ENCODE measurements around the gene GNLY. TPM values are rescaled to one million over a fixed set of nuclear protein-coding genes. Genes with fewer than 3 reads are reported as not detected.

The GNLY gene
- total and polyA plus RNA-seq, 2 of the 4 experiments (the other 2 are of a cell fraction): not detected

DNA sequence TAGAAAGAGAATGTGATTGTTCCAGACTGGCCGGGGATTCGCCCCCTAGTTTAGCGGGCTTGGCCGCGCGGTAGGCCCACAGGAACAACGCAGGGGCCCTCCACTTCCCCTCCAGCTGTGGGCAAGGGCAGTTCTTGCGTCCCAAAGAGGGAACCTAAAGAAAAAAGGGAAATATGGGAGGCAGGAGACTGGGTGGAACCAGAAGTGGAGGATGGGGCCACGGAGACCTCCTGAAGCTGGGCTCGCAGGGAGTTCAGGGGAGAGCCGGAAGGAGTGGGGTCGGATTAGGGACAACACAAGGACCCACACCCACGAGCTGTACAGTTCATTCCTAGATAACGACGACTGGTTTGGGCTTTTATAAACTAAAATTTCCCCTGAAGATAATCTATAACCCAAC, 18.2 kb downstream of the GNLY start:
- H3K36me3 ChIP-seq (ENCODE audit: control insufficient read depth, insufficient read depth, low read length): no peaks in the 10 kb centered on the region
- H3K18ac ChIP-seq (ENCODE audit: low read depth, low read length): no peak overlapping the region
- no peaks in the 10 kb centered on the region for H3K9me1 ChIP-seq (ENCODE audit: insufficient read depth, low read length)
- dilution Hi-C loops (cut with HindIII; ENCODE audit: low sequenced_read_pairs, unreplicated experiment) (no loop called here), in situ Hi-C loops (cut with MboI; ENCODE audit: low sequenced_read_pairs) (no loop called here), intact Hi-C loops (cut with micrococcal nuclease) (no loop called here)
- H3K9me3 ChIP-seq (ENCODE audit: control insufficient read depth, insufficient read depth, low read length): no peaks in the 10 kb centered on the region
- H3K27ac ChIP-seq (ENCODE audit: insufficient read depth, low read length): no peak overlapping the region
- peaks cover 3% of the 10 kb centered on the region for H3K27me3 ChIP-seq (ENCODE audit: control insufficient read depth, insufficient read depth, low read length)
- H3K4me1 ChIP-seq (ENCODE audit: control insufficient read depth, insufficient read depth, low read length): peaks cover 4% of the 10 kb centered on the region; the same call in 1 of the 2 replicates
- H2BK15ac ChIP-seq (ENCODE audit: low read depth, low read length): no peak overlapping the region
- H2AK9ac ChIP-seq (replicated peaks; ENCODE audit: low read depth, low read length, poor library complexity): no peak overlapping the region
- H4K8ac ChIP-seq (ENCODE audit: low read depth in 2 of 2, low read length in 2 of 2): no peak overlapping the region
- H3K23ac ChIP-seq (ENCODE audit: low read depth, low read length): no peak overlapping the region
- no peak for DNase-seq
- ATAC-seq (ENCODE audit: low read depth): no peak
- no peak overlapping the region for H4K91ac ChIP-seq (ENCODE audit: insufficient read depth, low read depth, low read length)
- WGBS, 2 experiments (ENCODE audit: extremely low coverage in 2 of 2, insufficient read length in 1 of 2): 80% methylated on average over 1 of the region's 15 CpGs; no CpG with 5 or more reads in 1 of the 2 experiments
- no peak overlapping the region for H2BK20ac ChIP-seq (ENCODE audit: low read depth, low read length)
- H2BK5ac ChIP-seq (ENCODE audit: low read depth, low read length, poor library complexity, severe bottlenecking): no peak overlapping the region
- no peaks in the 10 kb centered on the region for H4K20me1 ChIP-seq (ENCODE audit: insufficient read depth, low read length)
- H2BK120ac ChIP-seq (ENCODE audit: low read depth, low read length): no peak overlapping the region
- BruUV-seq (replicated peaks): no TSS peak
- ChIA-PET POLR2A (ENCODE audit: unreplicated experiment) (no interaction called here), CTCF (interaction anchor here (0.9 kb wide), 1 partner anchor 101 kb away, joined by 3 read pairs; no protein-coding TSS in a partner anchor)
- H4K5ac ChIP-seq (ENCODE audit: low read depth, low read length): no peak overlapping the region
- no peaks in the 10 kb centered on the region for H3K79me1 ChIP-seq (ENCODE audit: low read depth in 1 of 2, low read length in 2 of 2)
- H2AK5ac ChIP-seq (ENCODE audit: low read depth, low read length): no peak overlapping the region
- H3K56ac ChIP-seq (ENCODE audit: extremely low read depth, insufficient read depth, low read length): no peak overlapping the region
- H3K9ac ChIP-seq (ENCODE audit: low read depth, low read length): no peak overlapping the region
- TF ChIP-seq POLR2A (IDR thresholded peaks at IDR 0.05; ENCODE audit: low read depth, low read length) (no peak), RAD21 (IDR thresholded peaks at IDR 0.05; ENCODE audit: low read length) (no peak), BHLHE40 (IDR thresholded peaks at IDR 0.05; ENCODE audit: low read depth, low read length) (no peak), MAFK (IDR thresholded peaks at IDR 0.05; ENCODE audit: low read depth, low read length) (no peak), CEBPB (IDR thresholded peaks at IDR 0.05; ENCODE audit: low read depth, low read length) (no peak), MXI1 (IDR thresholded peaks at IDR 0.05; ENCODE audit: borderline replicate concordance, low read depth, low read length) (no peak), FOS (IDR thresholded peaks at IDR 0.05; ENCODE audit: low read depth, low read length) (no peak), MAZ (IDR thresholded peaks at IDR 0.05; ENCODE audit: borderline replicate concordance, low read depth, low read length) (no peak), SMC3 (IDR thresholded peaks at IDR 0.05; ENCODE audit: low read depth, low read length) (no peak), CHD1 (IDR thresholded peaks at IDR 0.05; ENCODE audit: low read depth, low read length) (no peak), NFE2L2 (IDR thresholded peaks at IDR 0.05; ENCODE audit: low read depth, low read length) (no peak)
- TF ChIP-seq, protein P1, sequence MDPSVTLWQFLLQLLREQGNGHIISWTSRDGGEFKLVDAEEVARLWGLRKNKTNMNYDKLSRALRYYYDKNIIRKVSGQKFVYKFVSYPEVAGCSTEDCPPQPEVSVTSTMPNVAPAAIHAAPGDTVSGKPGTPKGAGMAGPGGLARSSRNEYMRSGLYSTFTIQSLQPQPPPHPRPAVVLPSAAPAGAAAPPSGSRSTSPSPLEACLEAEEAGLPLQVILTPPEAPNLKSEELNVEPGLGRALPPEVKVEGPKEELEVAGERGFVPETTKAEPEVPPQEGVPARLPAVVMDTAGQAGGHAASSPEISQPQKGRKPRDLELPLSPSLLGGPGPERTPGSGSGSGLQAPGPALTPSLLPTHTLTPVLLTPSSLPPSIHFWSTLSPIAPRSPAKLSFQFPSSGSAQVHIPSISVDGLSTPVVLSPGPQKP (IDR thresholded peaks at IDR 0.05; ENCODE audit: borderline replicate concordance, low read depth, low read length): no peak
- TF ChIP-seq, protein P2, sequence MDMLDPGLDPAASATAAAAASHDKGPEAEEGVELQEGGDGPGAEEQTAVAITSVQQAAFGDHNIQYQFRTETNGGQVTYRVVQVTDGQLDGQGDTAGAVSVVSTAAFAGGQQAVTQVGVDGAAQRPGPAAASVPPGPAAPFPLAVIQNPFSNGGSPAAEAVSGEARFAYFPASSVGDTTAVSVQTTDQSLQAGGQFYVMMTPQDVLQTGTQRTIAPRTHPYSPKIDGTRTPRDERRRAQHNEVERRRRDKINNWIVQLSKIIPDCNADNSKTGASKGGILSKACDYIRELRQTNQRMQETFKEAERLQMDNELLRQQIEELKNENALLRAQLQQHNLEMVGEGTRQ (IDR thresholded peaks at IDR 0.05; ENCODE audit: low read depth, low read length): no peak
- no peak overlapping the region for H2AFZ ChIP-seq (replicated peaks; ENCODE audit: low read length, poor library complexity)
- H3K14ac ChIP-seq (replicated peaks; ENCODE audit: low read depth, low read length): no peak overlapping the region
- no peak overlapping the region for H3K4me3 ChIP-seq (ENCODE audit: insufficient read depth, low read depth, low read length)
- no peak overlapping the region for H3K4me2 ChIP-seq (ENCODE audit: low read depth, low read length)
- H3K4ac ChIP-seq (ENCODE audit: low read depth, low read length): no peak overlapping the region

All from IMR-90 (cell line).